GM18499 (cell line): Measurements from ENCODE around the gene CFAP100.

ENCODE experiments used
- ATAC-seq: cut with Tn5 transposase; IDR thresholded peaks from one replicate; pipeline ENCODE4 v1.9.1; 2021; ENCODE audit warnings: moderate number of reproducible peaks; ENCODE audit not compliant: insufficient read depth, unreplicated experiment

CFAP100 gene

DNA sequence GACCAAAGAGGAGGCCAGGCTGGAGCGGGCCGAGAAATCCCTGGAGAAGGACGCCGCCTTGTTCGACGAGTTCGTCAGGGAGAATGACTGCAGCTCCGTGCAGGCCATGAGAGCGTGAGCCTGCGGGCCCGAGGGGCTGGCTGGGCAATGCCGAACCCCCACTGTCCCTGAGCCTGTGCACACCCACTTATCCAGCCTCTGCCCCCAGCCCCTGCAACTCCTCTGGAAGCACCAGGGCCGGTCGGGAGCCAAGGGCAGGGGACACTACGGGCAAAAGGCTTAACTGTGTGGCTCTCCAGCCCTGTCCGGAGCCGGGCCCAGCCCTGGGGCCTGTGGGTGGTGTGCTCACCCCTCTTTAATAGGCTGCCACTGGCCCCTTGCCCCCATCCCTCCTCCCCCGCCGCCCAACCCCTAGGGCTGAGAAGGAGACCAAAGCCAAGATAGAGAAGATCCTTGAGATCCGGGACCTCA, 24.0 kb downstream of the CFAP100 start:
- ATAC-seq: no peak

GRCh38 chr3:126419151-126419703, 24.5 kb downstream of the CFAP100 start:
- no peak for ATAC-seq

DNA sequence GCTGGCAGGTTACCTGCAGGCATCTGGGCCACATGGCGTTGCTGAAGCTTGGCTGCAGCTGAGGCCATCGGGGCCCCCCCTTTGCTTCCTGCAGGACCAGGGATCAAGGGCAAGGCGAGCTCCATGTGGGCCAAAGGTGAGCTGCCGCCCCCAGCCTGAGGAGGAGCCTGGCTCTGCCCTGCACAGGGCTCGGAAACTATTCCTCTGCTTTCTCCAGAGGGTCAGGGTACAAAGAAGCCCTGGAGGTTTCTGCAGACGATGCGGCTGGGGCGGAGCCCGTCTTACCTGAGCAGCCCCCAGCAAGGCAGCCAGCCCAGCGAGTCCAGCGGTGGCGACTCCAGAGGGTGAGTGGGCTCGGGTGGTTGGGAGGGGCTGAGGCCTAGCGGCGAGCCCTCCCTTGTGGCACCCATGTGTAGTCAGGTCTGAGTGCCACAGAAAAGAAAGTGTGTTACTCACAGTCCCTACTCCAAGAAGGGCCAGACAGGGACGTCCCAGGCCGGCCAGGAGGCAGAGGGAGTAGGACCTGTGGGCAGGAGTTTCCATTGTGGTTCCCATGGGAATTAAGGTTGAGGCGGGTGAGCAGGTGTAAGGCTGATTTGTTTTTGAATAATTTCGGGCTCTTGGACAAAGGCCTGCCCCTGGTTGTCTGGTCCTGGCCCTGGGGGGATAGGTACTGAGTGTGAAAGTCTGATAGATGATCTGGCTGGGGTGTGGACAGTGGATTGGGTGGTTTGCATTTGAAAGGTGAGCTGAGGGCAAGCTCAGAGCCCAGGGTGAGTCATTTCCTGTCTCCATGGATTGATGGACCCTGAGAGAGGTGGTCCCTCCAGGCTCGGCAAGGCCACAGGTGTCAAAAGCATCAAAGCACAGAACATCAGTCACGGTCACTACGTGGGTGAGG, 25.4 kb downstream of the CFAP100 start:
- no peak for ATAC-seq

DNA sequence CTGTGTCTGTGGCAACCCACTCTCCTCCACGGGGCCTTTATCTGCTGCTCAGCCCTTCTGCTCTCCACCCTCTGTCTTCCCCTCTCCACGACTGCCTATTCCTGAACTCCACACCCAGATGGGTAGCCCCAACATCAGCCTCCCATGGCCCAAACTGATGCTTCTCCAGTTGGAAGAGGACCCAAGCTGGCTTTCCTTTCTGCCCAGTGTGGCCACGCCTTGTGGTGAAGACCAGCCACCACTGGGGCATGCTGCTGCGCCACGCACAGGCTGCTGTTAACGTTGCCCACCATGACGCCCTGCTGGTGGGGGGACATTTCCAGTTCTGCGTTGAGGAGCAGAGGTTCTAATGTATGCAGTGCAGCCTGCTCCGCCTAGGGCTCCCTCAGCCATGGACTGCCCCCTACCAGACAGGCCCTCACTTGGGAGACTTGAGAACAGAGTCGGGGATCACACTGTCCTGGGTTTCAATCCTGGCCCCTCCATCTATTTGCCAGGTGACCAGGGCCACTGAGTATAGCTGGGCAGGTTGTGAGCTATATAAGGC, 26.9 kb downstream of the CFAP100 start:
- no peak for ATAC-seq

DNA sequence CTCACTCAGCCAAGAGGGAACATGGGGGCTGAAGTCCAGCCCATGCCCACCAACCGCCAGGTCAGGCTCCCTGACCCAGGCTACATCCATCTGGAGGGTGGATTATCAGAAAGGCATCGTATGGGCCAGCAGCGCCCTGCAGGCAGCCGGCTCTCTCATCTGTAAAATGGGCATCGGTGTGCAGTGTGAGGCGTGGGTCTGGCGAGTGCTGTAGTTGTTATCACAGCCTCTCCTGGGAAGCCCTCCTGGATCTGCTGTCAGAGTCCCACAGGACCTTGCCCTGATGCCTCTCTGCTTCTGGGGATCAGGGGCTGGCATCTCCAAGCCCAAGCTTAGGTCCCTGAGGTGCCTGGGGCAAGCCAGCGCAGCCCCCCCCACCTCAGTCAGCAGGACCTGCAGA, 27.4 kb downstream of the CFAP100 start:
- ATAC-seq: no peak

- no peak for ATAC-seq
Measured at GRCh38 chr3:126422571-126423091, 27.9 kb downstream of the CFAP100 start.

DNA sequence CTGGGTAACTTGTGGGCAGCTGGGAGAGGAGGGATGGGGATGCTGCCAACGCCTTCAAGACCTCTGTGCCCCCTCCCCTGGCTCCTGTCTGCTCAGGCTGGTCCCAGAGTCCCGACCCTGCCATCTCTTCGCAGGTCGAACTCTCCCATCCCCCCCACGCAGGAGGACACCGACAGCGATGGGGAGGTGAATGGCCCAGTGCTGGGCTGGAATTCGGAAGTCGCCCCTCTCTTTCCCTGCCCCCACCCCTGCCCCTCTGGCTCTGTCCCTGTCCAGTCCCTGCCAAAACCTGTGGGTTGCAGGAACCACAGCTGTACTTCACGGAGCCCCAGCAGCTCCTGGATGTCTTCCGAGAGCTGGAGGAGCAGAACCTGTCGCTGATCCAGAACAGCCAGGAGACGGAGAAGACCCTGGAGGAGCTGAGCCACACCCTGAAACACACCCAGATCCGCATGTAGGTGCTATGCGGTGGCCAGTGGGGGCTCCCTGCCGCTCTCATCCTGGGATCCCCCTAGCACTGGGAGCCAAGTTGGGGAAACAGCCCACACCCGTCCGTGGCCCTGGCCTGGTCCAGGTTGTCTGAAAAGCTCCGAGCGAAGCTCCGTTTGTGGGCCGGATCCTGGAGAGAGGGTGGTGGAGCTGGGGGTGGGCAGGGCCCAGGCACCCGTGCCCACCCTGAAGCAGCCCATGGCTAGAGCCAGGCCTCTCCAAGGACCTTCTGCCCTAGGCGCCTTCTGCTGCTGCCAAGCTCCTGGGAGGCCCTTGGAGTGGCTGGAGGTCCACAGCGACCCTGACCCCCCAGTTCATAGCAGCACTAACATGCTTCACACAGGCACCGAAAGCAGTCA, 28.7 kb downstream of the CFAP100 start:
- no peak for ATAC-seq

- ATAC-seq: no peak
Measured at GRCh38 chr3:126424039-126424717, 29.5 kb downstream of the CFAP100 start.

DNA sequence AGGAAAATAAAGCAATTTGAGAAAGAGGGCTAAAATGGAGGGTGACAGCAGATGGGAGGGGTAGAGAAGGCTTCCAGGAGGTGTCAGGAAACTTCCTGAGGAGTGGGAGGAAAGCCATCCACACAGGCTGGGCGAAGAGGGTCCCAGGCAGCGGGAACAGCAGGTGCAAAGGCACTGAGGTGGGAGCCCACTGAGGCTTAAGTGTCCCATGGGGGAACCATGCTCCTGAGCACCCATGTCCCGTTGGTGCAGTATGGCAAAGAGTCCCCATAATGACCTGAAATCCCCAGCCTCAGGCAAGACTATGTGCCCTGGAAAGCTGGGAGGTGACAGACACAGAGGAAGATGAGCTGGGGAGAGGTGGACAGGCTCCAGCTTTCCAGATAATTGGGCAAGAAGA, 30.0 kb downstream of the CFAP100 start:
- no peak for ATAC-seq

DNA sequence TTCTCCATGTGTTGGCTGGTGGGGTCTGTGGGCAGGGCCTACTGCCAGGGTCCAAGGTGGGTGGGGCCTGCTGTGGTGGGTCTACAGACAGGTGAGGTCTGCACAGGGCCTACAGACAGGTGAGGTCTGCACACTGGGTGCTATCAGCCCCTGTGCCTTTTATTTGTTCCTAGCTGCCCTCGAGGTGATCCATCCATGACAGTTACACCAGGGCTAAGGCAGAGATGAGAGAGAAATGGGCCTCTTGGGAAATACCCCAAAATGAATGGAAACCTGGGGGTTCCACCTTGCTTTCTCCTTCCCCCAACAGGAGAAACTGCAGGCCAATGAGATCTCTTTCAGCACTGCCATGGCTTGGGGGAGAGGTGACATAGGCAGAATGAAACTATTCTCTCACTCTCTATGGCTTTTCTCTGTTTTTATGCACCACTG, 36.4 kb downstream of the CFAP100 start:
- ATAC-seq: peak; percentile 78

GRCh38 chr3:126432361-126433104, 37.8 kb downstream of the CFAP100 start:
- no peak for ATAC-seq

DNA sequence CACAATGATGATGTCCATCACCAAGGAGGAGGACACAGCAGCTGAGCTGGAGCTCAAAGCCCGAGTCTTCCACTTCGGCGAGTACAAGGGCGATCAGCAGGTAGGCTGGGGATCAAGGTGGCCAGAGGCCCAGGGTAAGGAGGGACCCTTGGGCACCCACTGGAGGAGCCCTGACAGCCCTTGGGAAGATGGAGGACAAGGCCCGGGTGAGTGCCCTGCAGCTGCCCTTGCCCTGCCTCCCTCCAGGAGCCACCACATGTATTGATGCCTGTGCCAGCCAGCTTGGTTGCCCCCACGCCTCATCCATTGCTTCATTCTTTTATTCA, 38.4 kb downstream of the CFAP100 start:
- no peak for ATAC-seq

DNA sequence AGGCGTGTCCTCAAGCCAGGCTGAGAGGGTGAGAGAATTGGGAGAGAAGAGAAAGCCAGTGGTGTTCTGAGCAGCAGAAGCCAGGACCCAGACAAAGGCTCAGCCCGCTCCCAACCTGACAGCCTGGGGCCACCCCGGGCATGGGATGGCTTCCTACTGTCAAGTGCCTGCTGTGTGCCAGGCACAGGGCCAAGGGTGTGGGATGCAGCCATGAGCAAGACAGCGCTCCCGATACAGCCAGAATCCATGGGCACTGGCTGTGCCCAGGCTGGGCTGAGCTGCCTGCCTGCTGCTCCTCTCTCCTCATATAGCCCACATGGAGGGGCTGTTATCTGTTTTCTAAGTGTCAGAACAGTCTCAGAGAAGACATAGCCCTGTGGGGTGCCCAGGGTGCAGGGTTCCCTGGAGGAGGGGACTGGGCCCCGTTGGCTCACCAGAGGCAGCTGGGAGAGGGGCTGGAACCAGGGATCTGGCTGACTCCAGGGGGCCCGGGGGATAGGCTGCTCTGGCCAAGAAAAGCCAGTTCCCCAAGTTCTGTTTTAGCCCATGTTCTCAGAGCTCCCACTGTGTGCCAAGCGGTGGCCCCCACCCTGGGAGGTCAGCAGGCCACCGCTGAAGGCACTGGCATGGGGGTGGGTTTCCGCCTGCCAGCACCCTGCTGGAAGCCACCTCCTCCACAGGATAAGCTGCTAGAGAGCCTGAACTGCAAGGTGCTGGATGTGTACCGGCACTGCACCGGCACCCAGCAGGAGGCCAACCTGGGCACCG, 39.0 kb downstream of the CFAP100 start:
- ATAC-seq: no peak

GRCh38 chr3:126434264-126434590, 39.5 kb downstream of the CFAP100 start:
- no peak for ATAC-seq

DNA sequence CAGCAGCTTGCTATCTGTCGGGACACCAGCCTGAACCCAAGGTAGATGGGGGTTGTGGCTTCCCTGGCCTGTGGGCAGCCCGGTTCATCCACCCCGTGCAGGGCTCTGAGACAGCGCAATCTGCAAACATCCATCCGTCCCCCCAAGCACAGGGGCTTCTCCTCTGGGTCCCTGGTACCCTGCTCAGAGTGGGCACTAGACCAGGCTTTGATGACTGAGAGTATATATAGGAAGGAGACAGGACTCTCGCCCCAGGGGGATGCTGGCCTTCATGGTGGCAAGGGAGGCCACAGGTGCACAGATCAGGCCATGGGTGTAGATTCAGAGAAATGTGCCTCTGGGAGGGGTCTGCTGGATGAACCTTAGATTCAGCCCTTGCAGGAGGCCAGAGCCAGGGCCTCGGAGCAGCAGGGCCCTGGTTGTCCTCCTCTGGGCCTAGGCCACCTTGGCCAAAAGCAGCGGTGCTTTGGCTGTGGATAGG, 40.3 kb downstream of the CFAP100 start:
- no peak for ATAC-seq

DNA sequence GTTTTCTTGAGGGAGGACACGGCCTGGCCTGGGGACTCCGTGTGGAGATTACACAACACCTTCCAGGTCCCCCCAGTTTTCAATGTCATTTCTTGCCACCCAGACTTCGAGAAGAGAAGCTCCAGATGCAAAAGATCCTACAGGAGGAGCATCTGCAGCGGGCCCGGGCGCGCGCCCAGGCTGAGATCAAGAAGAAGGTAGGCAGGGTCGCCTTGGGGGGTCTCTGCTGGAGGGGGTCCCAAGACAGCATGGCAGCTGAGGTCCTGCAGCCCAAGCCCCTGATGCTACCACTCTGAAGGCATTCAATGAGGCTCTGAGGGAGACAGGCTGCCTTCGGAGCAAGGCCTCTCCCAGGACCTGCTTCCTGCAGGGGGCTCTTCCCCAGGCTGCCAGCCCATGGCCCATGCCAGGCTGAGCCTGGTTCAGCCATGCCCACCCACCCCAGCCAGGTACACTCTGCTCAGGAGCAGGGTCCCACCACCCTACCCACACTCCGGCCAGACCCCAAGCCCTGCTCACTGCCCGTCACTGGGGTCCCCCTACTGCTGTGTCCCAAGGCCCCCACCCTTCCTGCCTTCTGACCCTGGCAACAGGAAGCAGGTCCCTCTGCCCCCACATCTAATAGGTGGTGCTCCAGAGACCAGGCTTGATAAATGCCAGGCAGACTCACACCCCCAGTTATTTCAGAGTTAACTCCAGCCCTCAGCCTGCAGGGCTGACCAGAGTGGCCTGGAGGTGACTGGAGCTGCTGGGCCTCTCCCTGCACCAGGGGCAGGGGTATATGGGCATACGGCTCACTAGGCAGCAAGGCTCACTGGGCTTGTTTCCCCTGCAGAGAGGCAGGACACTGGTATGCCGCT, 41.0 kb downstream of the CFAP100 start:
- ATAC-seq: no peak

- ATAC-seq: no peak
Measured at GRCh38 chr3:126436826-126437717, 42.4 kb downstream of the CFAP100 start.
